Measurements from ENCODE around the gene GINM1.
A peak's percentile ranks its signal among the peaks of the same experiment; 100 is the strongest.

The GINM1 gene

DNA sequence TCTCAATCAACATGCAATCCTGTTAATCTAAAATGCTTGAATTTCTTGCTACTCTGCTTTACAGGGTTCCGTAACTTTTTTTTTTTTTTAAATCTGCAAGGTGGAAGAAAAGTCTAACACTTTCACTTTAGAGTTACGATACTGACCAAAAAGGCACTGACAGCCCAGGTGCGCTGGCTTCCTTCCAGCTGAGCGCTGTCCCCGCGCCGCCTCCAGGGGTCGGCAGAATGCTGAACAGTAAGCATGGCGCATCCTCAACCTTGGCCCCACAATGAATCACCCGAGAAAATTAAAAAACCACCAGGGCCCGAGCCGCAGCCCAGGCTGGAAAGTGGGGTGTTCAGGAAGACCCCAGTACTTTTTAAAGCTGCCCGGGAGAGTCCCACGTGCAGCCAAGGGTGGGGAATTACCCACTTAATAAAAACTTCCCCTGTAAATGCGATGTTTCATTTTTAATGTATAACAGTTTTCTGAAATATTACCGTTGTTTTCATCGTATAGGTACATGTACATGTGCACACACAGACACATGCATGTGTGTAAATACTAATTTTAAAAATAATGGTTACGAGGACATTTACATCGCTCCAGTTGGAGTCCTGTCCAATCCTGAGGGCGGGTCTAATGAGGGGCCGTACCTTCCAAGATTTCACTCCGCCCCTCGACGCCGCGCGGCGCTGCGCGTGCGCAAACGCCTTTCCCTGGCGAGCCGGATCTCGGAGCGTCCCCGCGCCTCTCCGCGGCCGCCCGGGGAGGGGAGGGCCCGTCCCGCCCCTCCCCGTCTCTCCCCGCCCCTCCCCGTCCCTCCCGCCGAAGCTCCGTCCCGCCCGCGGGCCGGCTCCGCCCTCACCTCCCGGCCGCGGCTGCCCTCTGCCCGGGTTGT lies at the start of gene GINM1:
GINM1 (plus strand) TSS at position 849 of the 883 bp plus-strand sequence. CDS start 40 bp downstream, outside the sequence.
- Histone ChIP-seq H3K9me3 (ENCODE audit: control insufficient read depth in 5 of 5, low read length in 5 of 5) (no peaks in the 10 kb centered on the region), H3K27ac (ENCODE audit: low read depth, low read length) (peak within 1 kb of the TSS; percentile 80), H3K36me3 (ENCODE audit: control insufficient read depth in 5 of 5, insufficient read depth in 5 of 5, low read length in 5 of 5) (no peaks in the 10 kb centered on the region), H3K27me3 (ENCODE audit: control insufficient read depth in 5 of 5, insufficient read depth in 4 of 5, low read length in 5 of 5) (no peaks in the 10 kb centered on the region), H3K4me3 (ENCODE audit: low read depth in 1 of 5, low read length in 5 of 5) (peak within 1 kb of the TSS; percentile 74 to 93 (median 92)), H3K9ac (ENCODE audit: low read length in 5 of 5) (peak within 1 kb of the TSS in 4 of 5 donors; percentile 85 to 93 (median 90)), H3K4me1 (ENCODE audit: control insufficient read depth in 5 of 5, insufficient read depth in 5 of 5, low read length in 5 of 5) (peaks cover 0 to 15% (median 11%) of the 10 kb centered on the region in 5 donors)

GRCh38 chr6:149529650-149530049 lies 36.5 kb upstream of the GINM1 start:
- Histone ChIP-seq H3K27me3 (ENCODE audit: control insufficient read depth in 5 of 5, insufficient read depth in 4 of 5, low read length in 5 of 5) (no peaks in the 10 kb centered on the region), H3K4me3 (ENCODE audit: low read depth in 1 of 5, low read length in 5 of 5) (no peak overlapping the region), H3K36me3 (ENCODE audit: control insufficient read depth in 5 of 5, insufficient read depth in 5 of 5, low read length in 5 of 5) (peaks cover 51 to 91% (median 65%) of the 10 kb centered on the region in 5 donors), H3K4me1 (ENCODE audit: control insufficient read depth in 5 of 5, insufficient read depth in 5 of 5, low read length in 5 of 5) (no peaks in the 10 kb centered on the region), H3K9me3 (ENCODE audit: control insufficient read depth in 5 of 5, low read length in 5 of 5) (no peaks in the 10 kb centered on the region), H3K27ac (ENCODE audit: low read depth, low read length) (no peak overlapping the region), H3K9ac (ENCODE audit: low read length in 5 of 5) (no peak overlapping the region)

- Histone ChIP-seq H3K4me1 (ENCODE audit: control insufficient read depth in 5 of 5, insufficient read depth in 5 of 5, low read length in 5 of 5) (no peaks in the 10 kb centered on the region), H3K9me3 (ENCODE audit: control insufficient read depth in 5 of 5, low read length in 5 of 5) (no peaks in the 10 kb centered on the region), H3K36me3 (ENCODE audit: control insufficient read depth in 5 of 5, insufficient read depth in 5 of 5, low read length in 5 of 5) (peaks cover 45 to 94% (median 68%) of the 10 kb centered on the region in 5 donors), H3K4me3 (ENCODE audit: low read depth in 1 of 5, low read length in 5 of 5) (no peak overlapping the region), H3K27ac (ENCODE audit: low read depth, low read length) (no peak overlapping the region), H3K27me3 (ENCODE audit: control insufficient read depth in 5 of 5, insufficient read depth in 4 of 5, low read length in 5 of 5) (no peaks in the 10 kb centered on the region), H3K9ac (ENCODE audit: low read length in 5 of 5) (no peak overlapping the region)
Measured at GRCh38 chr6:149534742-149535141, 31.4 kb upstream of the GINM1 start.

DNA sequence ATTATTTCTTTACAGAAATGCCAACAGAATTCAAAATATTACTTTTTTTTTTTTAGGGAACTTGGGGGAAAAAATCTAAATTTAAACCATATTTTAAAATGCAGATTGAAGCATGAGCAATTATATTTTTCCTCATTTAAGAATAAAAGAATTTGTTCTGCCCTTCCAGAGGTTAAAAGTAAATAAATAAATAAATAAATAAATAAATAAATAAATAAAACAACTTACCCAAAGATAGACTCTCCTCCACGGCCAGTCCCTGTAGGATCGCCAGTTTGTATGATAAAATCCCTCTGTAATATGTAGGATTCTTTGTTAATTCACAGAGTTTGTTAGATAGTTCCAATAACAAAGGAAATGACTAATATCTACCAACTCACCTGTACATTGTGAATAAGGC lies 25.0 kb upstream of the GINM1 start:
- Histone ChIP-seq H3K4me1 (ENCODE audit: control insufficient read depth in 5 of 5, insufficient read depth in 5 of 5, low read length in 5 of 5) (peaks cover 0 to 18% (median 18%) of the 10 kb centered on the region in 5 donors), H3K9ac (ENCODE audit: low read length in 5 of 5) (no peak overlapping the region), H3K36me3 (ENCODE audit: control insufficient read depth in 5 of 5, insufficient read depth in 5 of 5, low read length in 5 of 5) (peaks cover 10 to 45% (median 31%) of the 10 kb centered on the region in 5 donors), H3K27ac (ENCODE audit: low read depth, low read length) (no peak overlapping the region), H3K9me3 (ENCODE audit: control insufficient read depth in 5 of 5, low read length in 5 of 5) (no peaks in the 10 kb centered on the region), H3K27me3 (ENCODE audit: control insufficient read depth in 5 of 5, insufficient read depth in 4 of 5, low read length in 5 of 5) (no peaks in the 10 kb centered on the region), H3K4me3 (ENCODE audit: low read depth in 1 of 5, low read length in 5 of 5) (no peak overlapping the region)

- Histone ChIP-seq H3K4me1 (ENCODE audit: control insufficient read depth in 5 of 5, insufficient read depth in 5 of 5, low read length in 5 of 5) (peaks cover 0 to 24% (median 22%) of the 10 kb centered on the region in 5 donors), H3K27me3 (ENCODE audit: control insufficient read depth in 5 of 5, insufficient read depth in 4 of 5, low read length in 5 of 5) (no peaks in the 10 kb centered on the region), H3K9me3 (ENCODE audit: control insufficient read depth in 5 of 5, low read length in 5 of 5) (no peaks in the 10 kb centered on the region), H3K27ac (ENCODE audit: low read depth, low read length) (peak overlapping the region; percentile 98), H3K36me3 (ENCODE audit: control insufficient read depth in 5 of 5, insufficient read depth in 5 of 5, low read length in 5 of 5) (peaks cover under 1 to 9% (median 8%) of the 10 kb centered on the region in 5 donors), H3K9ac (ENCODE audit: low read length in 5 of 5) (peak overlapping the region; percentile 95 to 100 (median 97)), H3K4me3 (ENCODE audit: low read depth in 1 of 5, low read length in 5 of 5) (peak overlapping the region; percentile 78 to 100 (median 97))
Measured at GRCh38 chr6:149544646-149545257, 21.4 kb upstream of the GINM1 start.

DNA sequence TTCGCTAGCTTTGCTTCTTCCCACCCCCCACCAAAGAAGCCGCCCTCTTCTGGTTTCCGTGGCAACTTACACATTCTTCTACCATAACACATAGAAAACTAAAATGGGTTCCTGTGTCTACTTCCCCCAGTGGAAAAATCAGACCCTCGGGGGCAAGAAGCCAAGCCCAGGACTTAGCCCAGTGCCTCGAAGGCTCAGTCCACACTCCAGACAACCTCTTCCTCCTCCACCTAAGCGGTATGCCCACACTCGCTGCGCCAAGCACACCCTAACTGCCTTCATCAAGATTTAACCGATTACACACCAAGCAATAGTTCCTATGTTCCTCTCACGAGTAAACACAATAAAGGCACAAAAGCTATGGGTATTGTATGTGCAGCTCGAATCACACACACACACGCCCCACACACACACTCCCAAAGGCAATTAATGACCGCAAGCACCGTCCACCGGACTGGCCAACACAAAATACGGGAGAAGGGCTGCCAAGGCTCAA lies 20.9 kb upstream of the GINM1 start:
- Histone ChIP-seq H3K4me1 (ENCODE audit: control insufficient read depth in 5 of 5, insufficient read depth in 5 of 5, low read length in 5 of 5) (peaks cover 0 to 24% (median 22%) of the 10 kb centered on the region in 5 donors), H3K9me3 (ENCODE audit: control insufficient read depth in 5 of 5, low read length in 5 of 5) (no peaks in the 10 kb centered on the region), H3K36me3 (ENCODE audit: control insufficient read depth in 5 of 5, insufficient read depth in 5 of 5, low read length in 5 of 5) (peaks cover 0 to 4% (median 3%) of the 10 kb centered on the region in 5 donors), H3K27ac (ENCODE audit: low read depth, low read length) (peak overlapping the region; percentile 98), H3K27me3 (ENCODE audit: control insufficient read depth in 5 of 5, insufficient read depth in 4 of 5, low read length in 5 of 5) (no peaks in the 10 kb centered on the region), H3K9ac (ENCODE audit: low read length in 5 of 5) (peak overlapping the region; percentile 95 to 100 (median 97)), H3K4me3 (ENCODE audit: low read depth in 1 of 5, low read length in 5 of 5) (peak overlapping the region; percentile 78 to 100 (median 97))

GRCh38 chr6:149545754-149546471 lies 20.3 kb upstream of the GINM1 start, which contains the start of gene PPIL4:
Gene PPIL4 (minus strand): TSS chr6:149546043. CDS start chr6:149546005, 38 bp downstream.
- H3K27me3 ChIP-seq (ENCODE audit: control insufficient read depth in 5 of 5, insufficient read depth in 4 of 5, low read length in 5 of 5) = no peaks in the 10 kb centered on the region
- H3K4me1 ChIP-seq (ENCODE audit: control insufficient read depth in 5 of 5, insufficient read depth in 5 of 5, low read length in 5 of 5) = peaks cover 0 to 24% (median 22%) of the 10 kb centered on the region in 5 donors
- peak within 1 kb of the TSS; percentile 95 to 100 (median 97) for H3K9ac ChIP-seq (ENCODE audit: low read length in 5 of 5)
- peak within 1 kb of the TSS; percentile 98 for H3K27ac ChIP-seq (ENCODE audit: low read depth, low read length)
- no peaks in the 10 kb centered on the region for H3K9me3 ChIP-seq (ENCODE audit: control insufficient read depth in 5 of 5, low read length in 5 of 5)
- peak within 1 kb of the TSS; percentile 78 to 100 (median 97) for H3K4me3 ChIP-seq (ENCODE audit: low read depth in 1 of 5, low read length in 5 of 5)
- peaks cover 0 to under 1% (median under 1%) of the 10 kb centered on the region in 5 donors for H3K36me3 ChIP-seq (ENCODE audit: control insufficient read depth in 5 of 5, insufficient read depth in 5 of 5, low read length in 5 of 5)

DNA sequence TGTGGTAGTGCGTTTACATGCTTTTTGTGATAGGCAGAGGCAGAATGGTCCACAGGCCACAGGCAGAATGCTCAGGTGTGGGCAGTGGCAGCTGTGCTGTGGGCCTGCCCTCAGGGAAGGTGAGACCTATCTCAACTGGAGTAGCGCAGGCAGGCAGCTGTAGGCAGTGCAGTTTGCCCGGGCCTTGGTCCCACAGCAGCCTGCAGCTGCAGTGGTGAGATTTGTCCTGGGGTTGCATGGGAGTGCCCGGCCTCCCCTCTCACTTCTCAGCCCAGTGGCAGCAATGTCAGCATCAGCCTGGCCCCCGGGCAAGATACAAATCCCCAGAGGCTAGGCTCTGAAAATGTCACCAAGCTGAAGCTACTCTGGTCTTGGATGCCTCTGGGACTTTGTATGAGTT lies 14.3 kb upstream of the GINM1 start:
- H3K36me3 ChIP-seq (ENCODE audit: control insufficient read depth in 5 of 5, insufficient read depth in 5 of 5, low read length in 5 of 5) = no peaks in the 10 kb centered on the region
- H3K27ac ChIP-seq (ENCODE audit: low read depth, low read length) = no peak overlapping the region

GRCh38 chr6:149558029-149558428 lies 8.1 kb upstream of the GINM1 start:
- Histone ChIP-seq H3K27me3 (ENCODE audit: control insufficient read depth in 5 of 5, insufficient read depth in 4 of 5, low read length in 5 of 5) (peaks cover 0 to 3% (median 0%) of the 10 kb centered on the region in 5 donors), H3K27ac (ENCODE audit: low read depth, low read length) (no peak overlapping the region), H3K9me3 (ENCODE audit: control insufficient read depth in 5 of 5, low read length in 5 of 5) (no peaks in the 10 kb centered on the region), H3K4me3 (ENCODE audit: low read depth in 1 of 5, low read length in 5 of 5) (no peak overlapping the region), H3K9ac (ENCODE audit: low read length in 5 of 5) (no peak overlapping the region), H3K4me1 (ENCODE audit: control insufficient read depth in 5 of 5, insufficient read depth in 5 of 5, low read length in 5 of 5) (no peaks in the 10 kb centered on the region), H3K36me3 (ENCODE audit: control insufficient read depth in 5 of 5, insufficient read depth in 5 of 5, low read length in 5 of 5) (no peaks in the 10 kb centered on the region)

More for the DNA sequence above, 14.3 kb upstream of the GINM1 start:
- Histone ChIP-seq H3K4me1 (ENCODE audit: control insufficient read depth in 5 of 5, insufficient read depth in 5 of 5, low read length in 5 of 5) (no peaks in the 10 kb centered on the region), H3K4me3 (ENCODE audit: low read depth in 1 of 5, low read length in 5 of 5) (no peak overlapping the region), H3K9ac (ENCODE audit: low read length in 5 of 5) (no peak overlapping the region), H3K9me3 (ENCODE audit: control insufficient read depth in 5 of 5, low read length in 5 of 5) (no peaks in the 10 kb centered on the region), H3K27me3 (ENCODE audit: control insufficient read depth in 5 of 5, insufficient read depth in 4 of 5, low read length in 5 of 5) (peaks cover 0 to 10% (median 0%) of the 10 kb centered on the region in 5 donors)
